Measurements from ENCODE around the gene NANOS1.

The NANOS1 gene

DNA sequence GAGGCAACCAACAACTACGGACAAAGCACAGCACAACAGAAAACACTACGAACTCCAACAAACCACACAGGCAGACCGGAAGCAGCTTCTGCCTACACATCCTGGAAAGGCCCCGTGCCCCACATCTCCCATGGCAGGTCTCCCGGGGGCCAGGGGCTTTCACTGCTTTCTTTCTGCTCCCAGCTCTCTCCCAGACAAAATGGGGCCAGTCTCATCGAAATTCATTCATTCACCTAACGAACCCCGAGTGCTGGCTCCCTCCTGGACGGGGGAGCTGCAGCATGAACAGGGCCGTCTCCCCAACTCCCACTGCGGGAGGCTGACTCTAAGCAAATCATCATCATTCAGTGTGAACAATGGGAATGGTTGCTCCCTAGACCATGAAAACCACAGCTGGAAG lies 47.6 kb upstream of the NANOS1 start:
- TF ChIP-seq, protein P1, sequence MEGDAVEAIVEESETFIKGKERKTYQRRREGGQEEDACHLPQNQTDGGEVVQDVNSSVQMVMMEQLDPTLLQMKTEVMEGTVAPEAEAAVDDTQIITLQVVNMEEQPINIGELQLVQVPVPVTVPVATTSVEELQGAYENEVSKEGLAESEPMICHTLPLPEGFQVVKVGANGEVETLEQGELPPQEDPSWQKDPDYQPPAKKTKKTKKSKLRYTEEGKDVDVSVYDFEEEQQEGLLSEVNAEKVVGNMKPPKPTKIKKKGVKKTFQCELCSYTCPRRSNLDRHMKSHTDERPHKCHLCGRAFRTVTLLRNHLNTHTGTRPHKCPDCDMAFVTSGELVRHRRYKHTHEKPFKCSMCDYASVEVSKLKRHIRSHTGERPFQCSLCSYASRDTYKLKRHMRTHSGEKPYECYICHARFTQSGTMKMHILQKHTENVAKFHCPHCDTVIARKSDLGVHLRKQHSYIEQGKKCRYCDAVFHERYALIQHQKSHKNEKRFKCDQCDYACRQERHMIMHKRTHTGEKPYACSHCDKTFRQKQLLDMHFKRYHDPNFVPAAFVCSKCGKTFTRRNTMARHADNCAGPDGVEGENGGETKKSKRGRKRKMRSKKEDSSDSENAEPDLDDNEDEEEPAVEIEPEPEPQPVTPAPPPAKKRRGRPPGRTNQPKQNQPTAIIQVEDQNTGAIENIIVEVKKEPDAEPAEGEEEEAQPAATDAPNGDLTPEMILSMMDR (IDR thresholded peaks at IDR 0.05; ENCODE audit: low read length), result no peak
- no peak for TF ChIP-seq EZH2 (IDR thresholded peaks at IDR 0.05; ENCODE audit: borderline replicate concordance, low read length)
- Histone ChIP-seq H3K27me3 (ENCODE audit: insufficient read depth, low read length) (no peaks in the 10 kb centered on the region), H3K4me1 (ENCODE audit: insufficient read depth, low read length, severe bottlenecking) (no peaks in the 10 kb centered on the region), H3K9me2 (ENCODE audit: low read depth, low read length) (no peaks in the 10 kb centered on the region), H2AFZ (ENCODE audit: low read length) (no peak overlapping the region), H3K4me2 (ENCODE audit: low read length) (no peak overlapping the region), H3K9me3 (ENCODE audit: low read length) (peaks cover 4% of the 10 kb centered on the region; the same call in 1 of the 2 replicates), H3F3A (ENCODE audit: insufficient read depth, low read length) (no peaks in the 10 kb centered on the region), H3K4me3 (ENCODE audit: low read depth, low read length, poor library complexity, severe bottlenecking) (no peak overlapping the region), H3K27ac (ENCODE audit: low read depth, low read length, poor library complexity, severe bottlenecking) (no peak overlapping the region), H3K9ac (ENCODE audit: low read length) (no peak overlapping the region), H4K20me1 (ENCODE audit: insufficient read depth, low read length) (no peaks in the 10 kb centered on the region), H3K36me3 (ENCODE audit: insufficient read depth, low read length) (no peaks in the 10 kb centered on the region), H3K79me2 (ENCODE audit: insufficient read depth, low read length) (no peaks in the 10 kb centered on the region)

DNA sequence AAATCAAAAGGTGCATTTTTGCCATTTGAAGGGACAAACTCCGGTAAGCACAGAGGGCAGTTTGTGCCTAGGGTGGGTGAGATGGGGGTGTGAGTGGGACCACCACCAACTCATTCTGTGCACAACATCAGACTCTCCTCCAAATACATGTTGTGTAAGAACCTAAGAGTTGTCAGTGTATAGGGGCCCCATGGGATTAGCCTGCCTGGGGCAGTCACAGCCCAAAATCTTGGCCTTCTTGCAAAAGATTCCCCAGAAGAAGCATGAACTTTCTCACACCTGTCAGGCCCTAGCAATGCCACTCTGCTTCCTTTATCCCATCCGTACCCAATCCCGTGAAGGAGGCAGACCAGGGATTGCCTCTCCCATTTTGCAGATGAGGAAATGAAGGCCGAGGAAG lies 47.1 kb upstream of the NANOS1 start:
- H3K79me2 ChIP-seq (ENCODE audit: insufficient read depth, low read length), result no peaks in the 10 kb centered on the region
- H3K4me3 ChIP-seq (ENCODE audit: low read depth, low read length, poor library complexity, severe bottlenecking), result no peak overlapping the region
- H4K20me1 ChIP-seq (ENCODE audit: insufficient read depth, low read length), result no peaks in the 10 kb centered on the region
- TF ChIP-seq EZH2 (IDR thresholded peaks at IDR 0.05; ENCODE audit: borderline replicate concordance, low read length), result no peak
- TF ChIP-seq, protein P1 (IDR thresholded peaks at IDR 0.05; ENCODE audit: low read length), result no peak
- H3K9ac ChIP-seq (ENCODE audit: low read length), result no peak overlapping the region
- no peaks in the 10 kb centered on the region for H3F3A ChIP-seq (ENCODE audit: insufficient read depth, low read length)
- H3K4me2 ChIP-seq (ENCODE audit: low read length), result no peak overlapping the region
- no peak overlapping the region for H3K27ac ChIP-seq (ENCODE audit: low read depth, low read length, poor library complexity, severe bottlenecking)
- no peaks in the 10 kb centered on the region for H3K9me2 ChIP-seq (ENCODE audit: low read depth, low read length)
- H3K4me1 ChIP-seq (ENCODE audit: insufficient read depth, low read length, severe bottlenecking), result no peaks in the 10 kb centered on the region
- no peaks in the 10 kb centered on the region for H3K36me3 ChIP-seq (ENCODE audit: insufficient read depth, low read length)
- peaks cover 4% of the 10 kb centered on the region; the same call in 1 of the 2 replicates for H3K9me3 ChIP-seq (ENCODE audit: low read length)
- H3K27me3 ChIP-seq (ENCODE audit: insufficient read depth, low read length), result no peaks in the 10 kb centered on the region
- no peak overlapping the region for H2AFZ ChIP-seq (ENCODE audit: low read length)

GRCh38 chr10:118983263-118983662 lies 46.3 kb upstream of the NANOS1 start:
- Histone ChIP-seq H4K20me1 (ENCODE audit: insufficient read depth, low read length) (no peaks in the 10 kb centered on the region), H3F3A (ENCODE audit: insufficient read depth, low read length) (no peaks in the 10 kb centered on the region), H3K4me2 (ENCODE audit: low read length) (no peak overlapping the region), H3K79me2 (ENCODE audit: insufficient read depth, low read length) (no peaks in the 10 kb centered on the region), H2AFZ (ENCODE audit: low read length) (no peak overlapping the region), H3K27me3 (ENCODE audit: insufficient read depth, low read length) (no peaks in the 10 kb centered on the region), H3K9ac (ENCODE audit: low read length) (no peak overlapping the region), H3K9me2 (ENCODE audit: low read depth, low read length) (no peaks in the 10 kb centered on the region), H3K36me3 (ENCODE audit: insufficient read depth, low read length) (no peaks in the 10 kb centered on the region), H3K9me3 (ENCODE audit: low read length) (peaks cover 4% of the 10 kb centered on the region; the same call in 1 of the 2 replicates), H3K27ac (ENCODE audit: low read depth, low read length, poor library complexity, severe bottlenecking) (no peak overlapping the region), H3K4me3 (ENCODE audit: low read depth, low read length, poor library complexity, severe bottlenecking) (no peak overlapping the region), H3K4me1 (ENCODE audit: insufficient read depth, low read length, severe bottlenecking) (no peaks in the 10 kb centered on the region)
- TF ChIP-seq EZH2 (IDR thresholded peaks at IDR 0.05; ENCODE audit: borderline replicate concordance, low read length), result no peak
- TF ChIP-seq, protein P1 (IDR thresholded peaks at IDR 0.05; ENCODE audit: low read length), result no peak

Measured in OCI-LY1 (cell line).